SU-DHL-6 (cell line): ENCODE data around the gene SH3PXD2B.

ENCODE experiments used
- EZH2phosphoT487 ChIP-seq: fragments of 200-600 bp; sonication (generic), shearing (Covaris generic); conservative IDR thresholded peaks from 2 replicates; pipeline ENCODE4 v1.6.1; 2018; ENCODE audit warnings: mild to moderate bottlenecking, antibody characterized with exemption, low read length, moderate library complexity, mixed read lengths
- TF ChIP-seq, protein P1 (sequence below): fragments of 200-600 bp; sonication (generic); IDR thresholded peaks from one replicate; pipeline ENCODE4 v1.5.1; 2017; ENCODE audit warnings: antibody characterized with exemption, mild to moderate bottlenecking, low read length, moderate library complexity; ENCODE audit not compliant: insufficient read depth, poor library complexity, severe bottlenecking

DNA sequence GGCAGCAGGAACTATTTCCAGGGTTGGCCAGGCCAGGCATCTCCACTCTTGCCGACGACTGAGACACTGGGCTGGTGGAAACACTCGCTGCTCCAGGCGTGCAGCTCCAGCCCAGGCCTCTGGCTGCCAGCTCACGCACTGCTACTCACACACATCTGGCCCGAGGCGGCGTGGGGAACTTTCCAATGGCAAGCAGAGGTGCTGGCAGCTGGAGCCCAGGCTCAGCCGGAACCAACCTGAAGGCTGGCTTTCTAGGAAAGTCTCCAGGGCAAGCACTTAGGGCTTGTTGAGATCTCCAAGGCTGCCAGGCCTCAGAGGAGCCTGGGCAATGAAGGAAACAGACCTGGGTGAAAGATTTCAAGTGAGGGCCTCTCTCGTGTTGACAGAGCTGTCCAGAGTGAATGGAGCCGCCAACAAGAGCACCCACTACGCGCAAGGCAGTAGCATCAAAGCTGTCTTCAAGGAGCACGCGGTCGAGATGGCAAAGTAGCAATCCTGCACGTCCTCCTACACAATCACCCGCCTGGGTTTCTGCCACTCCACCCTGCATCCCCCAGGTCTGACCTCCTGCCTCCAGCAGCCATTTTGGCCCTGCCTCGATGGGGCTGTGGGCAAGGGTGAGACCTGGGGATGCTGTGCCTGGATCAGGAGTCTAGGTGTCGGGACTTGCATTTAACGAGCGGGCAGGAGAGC, 14.4 kb downstream of the SH3PXD2B start:
- TF ChIP-seq, protein P1, sequence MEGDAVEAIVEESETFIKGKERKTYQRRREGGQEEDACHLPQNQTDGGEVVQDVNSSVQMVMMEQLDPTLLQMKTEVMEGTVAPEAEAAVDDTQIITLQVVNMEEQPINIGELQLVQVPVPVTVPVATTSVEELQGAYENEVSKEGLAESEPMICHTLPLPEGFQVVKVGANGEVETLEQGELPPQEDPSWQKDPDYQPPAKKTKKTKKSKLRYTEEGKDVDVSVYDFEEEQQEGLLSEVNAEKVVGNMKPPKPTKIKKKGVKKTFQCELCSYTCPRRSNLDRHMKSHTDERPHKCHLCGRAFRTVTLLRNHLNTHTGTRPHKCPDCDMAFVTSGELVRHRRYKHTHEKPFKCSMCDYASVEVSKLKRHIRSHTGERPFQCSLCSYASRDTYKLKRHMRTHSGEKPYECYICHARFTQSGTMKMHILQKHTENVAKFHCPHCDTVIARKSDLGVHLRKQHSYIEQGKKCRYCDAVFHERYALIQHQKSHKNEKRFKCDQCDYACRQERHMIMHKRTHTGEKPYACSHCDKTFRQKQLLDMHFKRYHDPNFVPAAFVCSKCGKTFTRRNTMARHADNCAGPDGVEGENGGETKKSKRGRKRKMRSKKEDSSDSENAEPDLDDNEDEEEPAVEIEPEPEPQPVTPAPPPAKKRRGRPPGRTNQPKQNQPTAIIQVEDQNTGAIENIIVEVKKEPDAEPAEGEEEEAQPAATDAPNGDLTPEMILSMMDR: no peak
- TF ChIP-seq EZH2phosphoT487: no peak
